ENCODE data around the gene ALDH1L1.

The ALDH1L1 gene

DNA sequence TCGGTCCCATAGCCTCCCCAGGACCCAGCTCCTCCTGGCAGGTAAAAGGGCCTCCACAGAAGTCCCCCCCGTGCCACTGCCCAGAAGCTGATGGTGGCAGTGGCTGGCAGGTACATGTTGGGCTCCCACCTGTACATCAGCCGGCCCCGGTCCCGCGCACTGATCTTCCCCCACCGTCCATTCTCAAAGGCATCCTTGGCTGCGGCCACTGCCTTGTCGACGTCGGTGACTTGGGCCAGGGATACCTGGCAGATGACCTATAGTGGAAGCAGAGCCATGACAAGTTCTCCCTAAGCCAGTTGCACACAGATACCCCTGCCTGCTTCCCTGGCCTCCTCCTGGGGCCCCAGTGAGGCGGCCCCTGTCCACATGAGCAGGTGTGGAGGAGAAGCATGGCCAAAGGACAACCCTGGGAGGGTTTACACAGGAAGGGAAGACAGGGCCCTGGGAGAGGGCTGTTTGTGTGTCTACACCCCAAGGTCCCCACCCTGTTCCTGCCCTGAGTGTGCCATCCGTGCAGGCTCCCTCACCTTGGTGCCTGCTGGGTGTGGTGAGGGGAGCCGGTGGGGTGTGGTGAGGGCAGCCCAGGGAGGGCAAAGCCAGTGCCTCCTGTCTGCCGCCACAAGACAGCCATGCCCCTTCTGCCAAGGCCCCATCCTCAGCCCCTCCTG lies 44.8 kb downstream of the ALDH1L1 start:
- Mint-ChIP-seq H3K27me3 (peaks cover 22% of the 10 kb centered on the region), H3K36me3 (ENCODE audit: low read depth) (no peaks in the 10 kb centered on the region), H3K4me1 (ENCODE audit: low read depth) (no peaks in the 10 kb centered on the region)

DNA sequence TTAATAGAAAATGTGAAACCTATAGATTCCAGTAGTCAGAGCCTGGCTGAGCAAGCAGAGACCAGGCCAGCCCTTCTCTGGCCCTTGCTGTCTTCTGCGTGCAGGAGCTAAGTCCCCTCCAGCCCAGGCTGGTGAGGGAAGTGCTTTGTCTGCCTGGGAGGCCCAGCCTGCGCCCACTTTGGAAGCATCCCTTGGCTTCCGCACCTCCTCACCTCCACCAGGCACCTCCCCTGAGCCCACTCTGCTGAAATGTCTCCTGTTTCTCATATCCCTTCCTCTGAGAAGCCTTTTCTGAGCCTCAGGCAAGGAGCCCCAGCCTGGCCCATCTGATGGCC lies 45.3 kb downstream of the ALDH1L1 start:
- peaks cover 21% of the 10 kb centered on the region for H3K27me3 Mint-ChIP-seq
- no peak overlapping the region for H3K27ac Mint-ChIP-seq
- H3K4me1 Mint-ChIP-seq (ENCODE audit: low read depth), result no peaks in the 10 kb centered on the region
- H3K4me3 Mint-ChIP-seq, result no peak overlapping the region
- H3K36me3 Mint-ChIP-seq (ENCODE audit: low read depth), result no peaks in the 10 kb centered on the region
- H3K9me3 Mint-ChIP-seq, result no peaks in the 10 kb centered on the region

More for the DNA sequence above, 44.8 kb downstream of the ALDH1L1 start:
- no peaks in the 10 kb centered on the region for H3K9me3 Mint-ChIP-seq
- H3K27ac Mint-ChIP-seq, result no peak overlapping the region
- H3K4me3 Mint-ChIP-seq, result no peak overlapping the region

DNA sequence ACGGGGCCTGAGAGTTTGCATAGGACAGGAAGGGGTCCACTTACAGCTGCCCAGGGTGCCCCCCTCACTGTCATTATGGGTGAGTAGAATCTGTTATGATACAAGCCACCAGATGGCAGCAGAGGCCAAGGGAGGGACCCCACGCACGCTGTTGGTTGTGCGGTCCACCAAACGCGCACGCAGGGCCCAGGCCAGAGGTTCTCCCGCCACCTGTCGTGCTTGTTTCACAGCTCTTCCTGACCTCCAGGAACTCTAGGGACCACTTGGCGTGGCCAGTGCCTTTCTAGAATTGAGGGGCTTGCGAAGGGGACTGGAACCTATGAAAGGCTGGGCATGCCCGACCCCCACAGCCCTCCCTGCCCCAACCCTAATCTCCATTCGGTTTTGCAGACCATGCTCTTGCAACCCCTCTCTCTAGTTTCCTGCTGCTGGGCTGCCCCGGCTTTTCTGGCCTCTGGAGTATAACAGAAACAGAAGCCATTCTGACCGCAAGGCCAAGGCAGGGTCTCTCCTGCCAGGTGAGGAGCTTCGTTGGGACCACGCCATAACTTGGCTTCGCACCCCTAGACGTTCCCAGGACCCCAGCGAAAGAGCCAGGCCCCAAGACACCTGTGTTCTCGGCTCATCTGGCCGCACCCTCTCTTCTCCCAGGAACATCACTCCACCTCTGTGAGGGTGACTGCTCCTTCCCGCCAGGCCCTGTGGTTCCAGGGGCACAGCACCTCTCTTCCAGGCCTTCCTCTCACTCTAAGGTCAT lies 46.0 kb downstream of the ALDH1L1 start:
- no peak overlapping the region for H3K27ac Mint-ChIP-seq
- H3K9me3 Mint-ChIP-seq, result no peaks in the 10 kb centered on the region
- no peak overlapping the region for H3K4me3 Mint-ChIP-seq
- no peaks in the 10 kb centered on the region for H3K4me1 Mint-ChIP-seq (ENCODE audit: low read depth)
- H3K36me3 Mint-ChIP-seq (ENCODE audit: low read depth), result no peaks in the 10 kb centered on the region
- H3K27me3 Mint-ChIP-seq, result peaks cover 15% of the 10 kb centered on the region

DNA sequence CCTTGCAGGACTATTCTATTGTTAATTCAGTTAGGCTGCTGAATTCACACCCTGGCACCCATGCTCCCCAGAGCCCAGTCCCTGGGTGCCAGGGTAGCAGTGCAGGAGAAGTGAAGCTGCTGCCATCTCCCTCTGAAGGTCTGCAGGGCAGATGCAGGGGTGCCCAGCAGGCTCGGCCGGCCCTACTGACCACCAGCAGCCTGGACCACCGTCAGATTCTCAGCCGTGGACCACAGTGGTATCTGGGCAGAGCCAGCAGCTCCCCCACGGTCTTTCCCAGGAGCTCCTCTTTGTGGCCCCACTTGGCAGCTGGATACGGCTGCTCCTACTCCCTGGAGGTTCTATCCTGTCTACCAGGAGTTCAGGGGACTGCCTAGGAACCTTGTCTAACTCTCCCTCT lies 46.8 kb downstream of the ALDH1L1 start:
- peaks cover 9% of the 10 kb centered on the region for H3K27me3 Mint-ChIP-seq
- H3K9me3 Mint-ChIP-seq, result no peaks in the 10 kb centered on the region
- H3K36me3 Mint-ChIP-seq (ENCODE audit: low read depth), result no peaks in the 10 kb centered on the region
- H3K4me1 Mint-ChIP-seq (ENCODE audit: low read depth), result no peaks in the 10 kb centered on the region
- H3K4me3 Mint-ChIP-seq, result no peak overlapping the region
- H3K27ac Mint-ChIP-seq, result no peak overlapping the region

DNA sequence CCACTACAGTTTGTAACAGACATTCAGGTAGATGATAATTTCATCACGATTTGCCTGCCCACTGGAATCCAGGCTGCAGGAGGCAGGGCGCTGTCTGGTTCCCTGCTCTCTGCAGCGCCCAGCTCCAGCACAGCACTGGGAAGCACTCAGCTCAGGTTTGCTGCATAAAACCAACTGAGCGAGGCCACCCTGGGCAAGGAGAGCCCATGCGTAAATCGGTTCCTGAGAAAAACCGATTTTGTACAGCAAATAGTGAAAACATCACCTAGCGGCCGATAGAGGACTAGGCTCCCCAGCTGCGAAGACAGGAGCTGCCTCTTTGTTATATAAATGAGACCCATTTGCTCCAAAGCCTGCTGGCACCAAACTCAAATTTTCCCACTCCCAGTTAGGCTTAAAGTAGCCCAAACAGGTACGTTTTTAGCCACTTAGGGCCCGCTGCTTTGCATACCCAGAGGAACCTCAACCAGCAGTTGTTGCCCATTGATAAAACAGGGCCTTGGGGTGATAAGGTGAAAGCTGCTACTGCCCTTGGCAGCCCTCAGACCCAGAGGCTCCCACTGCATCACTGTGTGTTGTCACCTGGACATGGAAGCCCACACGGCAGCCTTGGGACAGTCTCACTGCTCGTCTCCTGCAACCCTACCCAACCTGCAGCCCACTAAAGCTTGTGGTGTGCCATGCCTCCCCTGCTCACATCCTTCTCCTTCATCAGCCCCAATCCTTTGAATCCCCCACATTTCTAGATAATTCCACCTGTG lies 47.5 kb downstream of the ALDH1L1 start:
- no peak overlapping the region for H3K27ac Mint-ChIP-seq
- H3K36me3 Mint-ChIP-seq (ENCODE audit: low read depth), result no peaks in the 10 kb centered on the region
- peaks cover 7% of the 10 kb centered on the region for H3K27me3 Mint-ChIP-seq
- H3K4me1 Mint-ChIP-seq (ENCODE audit: low read depth), result no peaks in the 10 kb centered on the region
- H3K9me3 Mint-ChIP-seq, result no peaks in the 10 kb centered on the region
- no peak overlapping the region for H3K4me3 Mint-ChIP-seq

DNA sequence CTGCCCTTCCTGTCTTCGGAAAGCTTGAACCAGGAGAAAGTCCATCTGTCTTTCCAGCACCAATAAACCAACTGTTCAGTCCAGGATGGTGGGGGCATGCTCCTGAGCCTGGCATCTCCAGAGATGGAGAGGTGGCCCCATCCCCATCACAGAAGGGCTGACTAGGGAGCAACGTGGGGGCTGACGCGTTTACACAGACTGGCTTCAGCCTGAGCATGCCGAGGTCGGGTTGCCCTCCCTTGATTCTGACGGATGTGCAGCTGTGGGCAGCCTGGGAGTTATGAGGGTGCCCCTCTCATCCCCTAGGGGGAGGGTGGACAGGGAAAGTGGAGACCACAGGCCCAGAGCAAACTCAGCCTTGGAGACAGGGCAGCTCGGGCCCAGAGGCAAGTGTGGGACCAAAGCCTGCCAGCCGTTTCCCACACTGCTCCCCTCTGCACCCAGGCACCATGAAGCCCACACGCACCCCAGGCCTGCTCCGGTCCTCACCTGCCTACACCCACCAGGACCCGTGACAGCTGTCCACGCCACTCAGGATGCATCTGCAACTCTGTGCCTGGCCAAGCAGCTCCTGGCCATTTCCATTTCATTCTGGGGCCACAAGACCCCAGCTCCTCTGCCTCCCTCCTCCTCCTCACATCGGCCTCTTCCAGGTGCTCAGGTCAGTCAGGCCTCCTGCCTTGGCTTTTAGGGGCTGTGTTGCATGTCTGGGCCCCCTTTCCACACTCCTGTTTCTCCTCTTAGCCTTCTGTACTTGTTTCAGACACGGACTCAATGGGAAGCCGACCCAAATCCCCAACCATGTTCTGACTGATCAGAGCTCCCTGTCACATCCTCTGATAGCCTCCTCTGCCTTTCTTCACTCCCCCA lies 48.3 kb downstream of the ALDH1L1 start:
- Mint-ChIP-seq H3K4me3 (no peak overlapping the region), H3K27ac (no peak overlapping the region), H3K9me3 (no peaks in the 10 kb centered on the region), H3K36me3 (ENCODE audit: low read depth) (no peaks in the 10 kb centered on the region), H3K4me1 (ENCODE audit: low read depth) (no peaks in the 10 kb centered on the region), H3K27me3 (peaks cover 4% of the 10 kb centered on the region)

DNA sequence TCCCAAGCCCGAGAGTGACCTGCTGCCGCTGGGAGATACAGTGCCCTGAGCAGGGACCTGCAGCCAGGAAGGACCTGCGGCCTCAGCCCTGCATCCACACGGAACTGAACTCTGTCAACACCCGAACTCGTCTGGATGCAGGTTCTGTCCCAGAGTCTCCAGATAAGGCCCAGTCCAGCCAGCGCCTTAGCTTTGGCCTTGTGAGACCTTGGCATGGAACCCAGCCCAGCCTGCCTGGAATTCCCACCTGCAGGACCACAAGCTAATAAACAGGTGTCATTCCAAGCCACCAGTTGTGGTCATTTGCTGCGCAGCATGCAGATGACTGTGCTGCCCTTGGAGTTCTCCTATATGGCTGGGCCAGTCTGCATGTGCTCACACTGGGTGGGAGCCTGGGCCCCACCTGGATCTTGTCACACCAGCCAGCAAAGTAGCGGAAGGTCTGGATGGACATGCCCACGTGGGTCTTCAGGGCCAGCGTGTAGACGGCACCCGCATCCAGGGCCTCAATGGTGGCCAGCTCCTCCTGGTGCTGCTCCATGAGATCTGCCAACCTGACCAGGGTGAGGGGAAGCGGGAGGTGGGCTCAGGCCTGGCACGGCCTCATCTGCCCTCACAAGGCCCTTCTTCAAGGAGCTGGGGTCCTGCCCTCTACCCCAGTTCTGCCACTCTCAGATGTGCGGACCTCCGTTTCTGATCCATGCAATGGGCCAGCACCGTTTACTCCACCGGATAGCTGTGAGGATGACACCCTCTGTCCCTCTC lies 49.2 kb downstream of the ALDH1L1 start:
- Mint-ChIP-seq H3K36me3 (ENCODE audit: low read depth) (no peaks in the 10 kb centered on the region), H3K27me3 (peaks cover 3% of the 10 kb centered on the region), H3K9me3 (no peaks in the 10 kb centered on the region), H3K27ac (no peak overlapping the region), H3K4me1 (ENCODE audit: low read depth) (no peaks in the 10 kb centered on the region), H3K4me3 (no peak overlapping the region)

DNA sequence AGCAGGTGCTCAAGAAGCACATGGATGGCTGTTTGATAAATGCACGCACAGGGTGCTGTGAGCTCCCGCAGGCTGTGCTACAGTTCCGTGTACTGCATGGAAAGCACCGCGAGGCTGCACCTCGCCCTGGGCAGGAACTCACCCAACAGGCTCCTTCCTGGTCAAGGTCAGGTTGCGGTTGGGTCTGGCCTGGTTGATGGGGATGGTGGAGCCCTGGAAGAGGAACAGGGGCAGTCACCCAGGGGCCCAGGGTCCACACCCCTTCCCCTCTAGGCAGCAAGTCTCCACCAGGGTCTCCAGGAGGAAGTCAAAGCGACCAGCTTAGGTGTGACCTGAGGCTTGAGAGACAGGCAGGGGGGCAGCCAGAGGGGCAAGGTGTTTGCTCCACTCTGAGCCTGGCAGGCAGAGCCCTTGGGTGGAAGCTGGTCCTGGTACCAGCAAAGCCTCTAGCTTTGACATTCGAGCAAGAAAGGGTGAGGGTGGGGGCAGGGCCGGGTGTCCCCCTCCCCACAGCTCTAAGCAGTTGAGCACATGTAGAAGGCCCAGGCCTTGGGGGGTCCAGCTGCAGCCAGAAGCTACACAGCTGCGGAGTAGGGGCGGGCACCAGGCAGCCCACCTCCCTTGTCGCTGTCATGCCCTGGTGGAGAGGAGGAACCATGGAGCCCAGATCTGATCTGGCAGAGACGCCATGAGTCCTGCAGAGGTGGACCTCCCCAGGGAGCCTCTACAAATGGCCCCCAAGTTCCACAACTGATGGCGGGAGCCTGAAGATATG lies 50.1 kb downstream of the ALDH1L1 start:
- Mint-ChIP-seq H3K27ac (no peak overlapping the region), H3K4me1 (ENCODE audit: low read depth) (no peaks in the 10 kb centered on the region), H3K36me3 (ENCODE audit: low read depth) (no peaks in the 10 kb centered on the region), H3K4me3 (no peak overlapping the region), H3K9me3 (no peaks in the 10 kb centered on the region), H3K27me3 (no peaks in the 10 kb centered on the region)

DNA sequence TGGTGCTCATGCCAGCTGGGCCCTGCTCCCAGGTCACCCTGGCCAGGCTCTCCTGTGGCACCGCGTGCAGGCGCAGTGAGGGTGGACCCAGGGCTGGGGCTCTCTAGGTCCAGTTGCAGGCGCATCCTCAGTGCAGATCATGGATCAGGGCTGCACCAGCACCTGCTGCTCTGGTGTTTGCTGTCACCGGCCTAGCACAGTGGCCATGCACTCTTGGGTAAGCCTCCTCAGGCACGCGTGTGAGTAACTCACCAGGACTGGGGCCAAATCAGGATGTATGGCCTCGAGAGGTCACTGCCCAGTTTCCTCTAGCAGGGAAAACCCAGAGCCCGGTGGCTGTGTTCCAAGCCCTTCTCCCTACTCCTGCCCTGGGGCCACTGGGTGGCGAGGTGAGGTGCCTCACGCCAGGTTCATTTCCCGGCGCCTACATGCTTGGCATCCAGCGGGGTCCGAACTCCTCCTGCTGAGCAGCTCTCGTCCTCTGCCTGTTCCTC lies 50.9 kb downstream of the ALDH1L1 start:
- Mint-ChIP-seq H3K27ac (no peak overlapping the region), H3K4me1 (ENCODE audit: low read depth) (no peaks in the 10 kb centered on the region), H3K36me3 (ENCODE audit: low read depth) (no peaks in the 10 kb centered on the region), H3K27me3 (no peaks in the 10 kb centered on the region), H3K4me3 (no peak overlapping the region), H3K9me3 (no peaks in the 10 kb centered on the region)

DNA sequence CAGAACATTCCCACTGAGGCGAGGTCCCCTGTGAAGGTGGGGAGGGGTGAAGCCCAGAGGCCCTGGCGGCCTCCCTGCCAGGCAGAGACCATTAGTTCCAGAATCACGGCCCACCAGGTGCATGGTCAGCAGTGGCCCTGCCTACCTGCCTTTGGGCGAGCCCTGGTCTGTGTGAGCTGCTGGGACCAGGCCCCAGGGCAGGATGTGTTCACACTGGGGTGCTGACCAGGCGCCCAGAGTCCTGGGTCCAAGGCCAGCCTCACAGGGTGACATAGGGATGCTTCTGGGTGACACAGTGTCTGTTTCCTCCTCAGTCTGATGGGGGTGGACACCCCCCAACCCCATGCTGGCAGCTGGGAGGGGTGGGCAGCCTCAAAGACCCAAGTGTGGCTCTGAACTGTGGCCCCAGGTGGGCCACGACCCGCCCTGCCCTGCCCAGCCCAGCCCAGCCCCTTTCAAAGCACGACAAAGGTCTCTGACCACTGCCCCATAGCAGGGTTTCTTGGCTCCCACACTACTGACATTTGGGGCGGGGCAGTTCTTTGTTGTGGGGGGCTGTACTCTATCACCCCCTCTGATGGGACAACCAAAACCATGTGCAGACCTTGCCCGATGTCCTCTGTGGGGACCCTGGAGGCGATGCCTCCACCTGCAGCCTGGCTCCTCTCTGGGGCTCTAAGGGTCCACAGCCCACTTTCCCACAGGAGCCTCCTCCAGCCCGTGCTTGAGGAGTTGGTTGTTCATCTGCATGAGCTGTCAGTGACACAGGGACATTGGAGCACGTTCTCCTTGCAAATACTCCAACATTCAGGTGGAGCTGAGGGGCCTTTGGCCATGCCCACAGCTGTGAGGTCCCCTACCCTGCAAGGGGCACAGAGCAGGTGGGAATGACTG lies 51.6 kb downstream of the ALDH1L1 start:
- H3K27ac Mint-ChIP-seq, result no peak overlapping the region
- H3K27me3 Mint-ChIP-seq, result no peaks in the 10 kb centered on the region
- H3K36me3 Mint-ChIP-seq (ENCODE audit: low read depth), result no peaks in the 10 kb centered on the region
- no peaks in the 10 kb centered on the region for H3K4me1 Mint-ChIP-seq (ENCODE audit: low read depth)
- H3K4me3 Mint-ChIP-seq, result no peak overlapping the region
- H3K9me3 Mint-ChIP-seq, result no peaks in the 10 kb centered on the region

DNA sequence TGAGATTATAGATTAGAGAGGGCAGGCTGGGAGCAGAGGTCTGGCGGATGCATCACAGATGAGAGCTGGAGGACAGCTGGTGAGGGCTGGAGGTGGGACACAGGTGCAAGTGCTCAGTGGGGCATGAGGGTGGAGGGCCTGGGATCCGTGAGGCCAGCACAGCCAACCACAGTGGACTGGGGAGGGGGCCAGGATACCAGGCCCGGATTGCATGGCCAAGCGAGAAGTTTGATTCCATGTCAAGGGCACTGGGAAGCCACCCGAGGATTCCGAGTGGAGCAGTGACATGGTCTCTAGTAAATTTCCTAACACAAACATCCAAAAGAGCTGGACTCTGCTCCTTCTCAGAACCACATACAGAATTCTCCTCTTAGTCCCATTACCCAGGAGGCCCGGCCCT lies 52.5 kb downstream of the ALDH1L1 start:
- no peaks in the 10 kb centered on the region for H3K27me3 Mint-ChIP-seq
- no peaks in the 10 kb centered on the region for H3K9me3 Mint-ChIP-seq
- H3K36me3 Mint-ChIP-seq (ENCODE audit: low read depth), result no peaks in the 10 kb centered on the region
- no peak overlapping the region for H3K4me3 Mint-ChIP-seq
- no peak overlapping the region for H3K27ac Mint-ChIP-seq
- H3K4me1 Mint-ChIP-seq (ENCODE audit: low read depth), result no peaks in the 10 kb centered on the region

DNA sequence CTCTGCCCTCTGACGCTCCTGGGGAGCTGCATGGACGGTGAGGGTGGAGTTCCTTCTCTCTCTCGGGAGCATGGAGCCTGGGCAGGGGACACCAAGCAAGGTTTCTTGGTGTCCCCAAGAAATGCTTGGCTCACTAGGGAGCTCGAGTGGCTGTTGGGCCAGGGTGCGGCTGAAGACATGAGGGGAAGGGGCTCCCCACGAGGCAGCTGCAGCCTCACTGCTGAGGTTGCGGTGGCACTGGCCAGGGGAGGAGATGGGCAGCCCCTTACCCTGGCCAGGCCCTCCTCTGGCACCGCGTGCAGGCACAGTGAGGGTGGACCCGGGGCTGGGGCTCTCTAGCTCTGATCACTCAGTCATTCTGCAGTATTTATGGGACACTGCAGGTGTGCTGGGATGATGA lies 52.9 kb downstream of the ALDH1L1 start:
- Mint-ChIP-seq H3K9me3 (no peaks in the 10 kb centered on the region), H3K27me3 (no peaks in the 10 kb centered on the region), H3K4me1 (ENCODE audit: low read depth) (no peaks in the 10 kb centered on the region), H3K4me3 (no peak overlapping the region), H3K27ac (no peak overlapping the region), H3K36me3 (ENCODE audit: low read depth) (no peaks in the 10 kb centered on the region)

All from stimulated activated naive CD8-positive, alpha-beta T cell treated with anti-CD3 and anti-CD28 coated beads, Interleukin-15, Interleukin-2, amounts not matched to agents 100 ng/mL and 50 ng/mL, for 24 hours (primary cell).